Stimulated activated CD8-positive, alpha-beta memory T cell treated with anti-CD3 and anti-CD28 coated beads, Interleukin-15, amount 100 ng/mL, for 24 hours (primary cell): ENCODE results near the gene CXXC5.
"Not testable (repeated sequence)": the region's sequence is repeated elsewhere in the genome, so short reads cannot be mapped to it uniquely, and the experiment has no call there.

ENCODE experiments used
- DNase-seq: peaks from one replicate; pipeline ENCODE4 v3.0.0-alpha.2; 2020; ENCODE audit warnings: low read depth

CXXC5 gene

GRCh38 chr5:139648205-139649081, at the start of gene CXXC5:
CXXC5 (plus strand) TSS chr5:139648349; CDS start chr5:139680524, 32,175 bp downstream.
- DNase-seq = no peak

GRCh38 chr5:139598601-139598965, 49.6 kb upstream of the CXXC5 start:
- DNase-seq = not testable (repeated sequence)

DNA sequence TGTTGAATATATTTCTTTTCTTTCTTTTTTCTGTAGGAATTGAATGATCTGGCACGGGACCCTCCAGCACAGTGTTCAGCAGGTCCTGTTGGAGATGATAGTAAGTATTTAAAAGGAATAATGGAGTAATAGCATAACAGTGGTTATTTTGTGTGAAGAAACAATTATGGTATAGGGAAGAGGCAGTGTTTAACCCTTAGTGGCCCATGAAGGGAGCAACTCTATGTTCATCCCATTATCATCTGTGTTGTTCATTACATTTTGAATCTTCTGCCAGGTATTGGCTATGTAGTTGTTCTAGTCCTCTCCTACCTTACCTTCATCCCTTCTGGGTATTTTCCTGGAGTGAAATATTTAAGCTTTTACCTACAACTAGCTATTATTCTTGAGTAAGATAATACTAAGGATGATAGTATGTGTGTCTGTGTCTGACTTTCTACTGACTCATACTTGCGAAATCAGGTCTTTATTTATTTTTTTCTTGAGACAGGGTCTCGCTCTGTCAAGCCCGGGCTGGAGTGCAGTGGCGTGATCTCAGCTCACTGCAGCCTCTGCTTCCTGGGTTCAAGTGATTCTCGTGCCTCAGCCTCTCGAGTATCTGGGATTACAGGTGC, 47.7 kb upstream of the CXXC5 start:
- DNase-seq = no peak

DNA sequence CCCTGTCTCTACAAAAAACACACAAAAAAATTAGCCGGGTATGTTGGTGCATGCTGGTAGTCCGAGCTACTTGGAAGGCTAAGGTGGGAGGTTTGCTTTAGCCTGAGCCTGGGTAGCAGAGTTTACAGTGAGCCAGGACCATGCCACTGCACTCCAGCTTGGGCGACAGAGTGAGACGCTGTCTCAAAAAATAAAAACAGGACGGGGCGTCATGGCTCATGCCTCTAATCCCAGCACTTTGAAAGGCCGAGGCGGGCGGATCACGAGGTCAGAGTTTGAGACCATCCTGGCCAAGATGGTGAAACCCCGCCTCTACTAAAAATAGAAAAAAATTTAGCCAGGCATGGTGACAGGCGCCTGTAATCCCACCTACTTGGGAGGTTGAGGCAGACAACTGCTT, 46.7 kb upstream of the CXXC5 start:
- no peak for DNase-seq

DNA sequence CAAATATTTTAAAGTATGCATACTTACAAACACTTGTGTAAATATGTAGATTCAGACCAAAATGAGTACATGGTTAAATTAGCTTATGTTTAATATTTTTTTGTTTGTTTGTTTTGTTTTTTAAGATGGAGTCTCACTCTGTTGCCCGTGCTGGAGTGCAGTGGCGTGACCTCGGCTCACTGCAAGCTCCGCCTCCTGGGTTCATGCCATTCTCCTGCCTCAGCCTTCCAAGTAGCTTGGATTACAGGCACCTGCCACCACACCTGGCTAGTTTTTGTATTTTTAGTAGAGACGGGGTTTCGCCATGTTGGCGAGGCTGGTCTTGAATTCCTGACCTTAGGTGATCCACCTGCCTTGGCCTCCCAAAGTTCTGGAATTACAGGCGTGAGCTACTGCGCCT, 46.2 kb upstream of the CXXC5 start:
- not testable (repeated sequence) for DNase-seq

DNA sequence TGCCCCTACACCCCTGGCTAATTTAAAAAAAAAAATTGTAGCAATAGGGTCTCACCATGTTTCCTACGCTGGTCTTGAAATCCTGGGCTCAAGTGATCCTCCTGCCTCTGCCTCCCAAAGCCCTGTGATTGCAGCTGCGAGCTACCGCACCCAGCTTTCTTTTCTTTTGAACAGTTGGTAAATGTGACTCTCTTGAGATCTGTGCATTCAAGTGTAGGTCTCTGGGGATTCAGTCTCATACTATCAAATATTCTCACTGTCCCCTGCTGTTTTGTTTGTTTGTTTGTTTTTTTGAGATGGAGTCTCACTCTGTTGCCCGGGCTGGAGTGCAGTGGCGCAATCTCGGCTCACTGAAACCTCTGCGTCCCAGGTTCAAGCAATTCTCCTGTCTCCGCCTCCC, 42.3 kb upstream of the CXXC5 start:
- no peak for DNase-seq

GRCh38 chr5:139611703-139612584, 36.2 kb upstream of the CXXC5 start:
- DNase-seq = no peak

- no peak for DNase-seq
Measured at GRCh38 chr5:139619861-139620260, 28.3 kb upstream of the CXXC5 start.

DNA sequence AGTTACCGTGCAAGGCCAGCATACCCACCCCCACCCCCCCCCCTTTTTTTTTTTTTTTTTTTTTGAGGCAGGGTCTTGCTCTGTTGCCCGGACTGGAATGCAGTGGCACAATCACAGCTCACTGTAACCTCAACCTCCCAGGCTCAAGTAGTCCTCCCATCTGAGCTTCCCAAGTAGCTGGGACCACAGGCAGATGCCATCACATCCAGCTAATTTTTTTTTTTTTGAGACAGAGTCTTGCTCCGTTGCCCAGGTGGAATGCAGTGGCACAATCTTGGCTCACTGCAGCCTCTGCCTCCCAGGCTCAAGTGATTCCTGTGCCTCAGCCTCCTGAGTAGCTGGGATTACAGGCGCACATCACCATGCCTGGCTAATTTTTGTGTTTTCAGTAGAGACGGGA, 22.8 kb upstream of the CXXC5 start:
- not testable (repeated sequence) for DNase-seq

DNA sequence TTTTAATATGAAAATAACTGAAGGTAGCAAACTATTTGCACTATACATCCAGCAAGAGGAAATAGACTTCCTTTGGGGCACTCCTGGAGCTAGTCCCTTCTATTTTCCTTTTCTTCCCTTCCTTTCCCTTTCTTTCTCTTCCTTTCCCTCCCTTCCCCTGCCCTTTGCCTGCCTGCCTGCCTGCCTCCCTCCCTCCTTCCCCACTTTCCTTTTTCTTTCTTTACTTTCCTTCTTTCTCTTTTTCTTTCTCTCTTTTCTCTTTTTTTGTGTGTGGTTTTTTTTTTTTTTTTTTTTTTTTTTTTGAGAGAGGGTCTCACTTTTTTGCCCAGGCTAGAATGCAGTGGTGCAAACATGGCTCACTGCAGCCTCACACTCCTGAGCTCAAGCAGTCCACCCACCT, 17.3 kb upstream of the CXXC5 start:
- DNase-seq = no peak

- no peak for DNase-seq
Measured at GRCh38 chr5:139631520-139632165, 16.5 kb upstream of the CXXC5 start.

DNA sequence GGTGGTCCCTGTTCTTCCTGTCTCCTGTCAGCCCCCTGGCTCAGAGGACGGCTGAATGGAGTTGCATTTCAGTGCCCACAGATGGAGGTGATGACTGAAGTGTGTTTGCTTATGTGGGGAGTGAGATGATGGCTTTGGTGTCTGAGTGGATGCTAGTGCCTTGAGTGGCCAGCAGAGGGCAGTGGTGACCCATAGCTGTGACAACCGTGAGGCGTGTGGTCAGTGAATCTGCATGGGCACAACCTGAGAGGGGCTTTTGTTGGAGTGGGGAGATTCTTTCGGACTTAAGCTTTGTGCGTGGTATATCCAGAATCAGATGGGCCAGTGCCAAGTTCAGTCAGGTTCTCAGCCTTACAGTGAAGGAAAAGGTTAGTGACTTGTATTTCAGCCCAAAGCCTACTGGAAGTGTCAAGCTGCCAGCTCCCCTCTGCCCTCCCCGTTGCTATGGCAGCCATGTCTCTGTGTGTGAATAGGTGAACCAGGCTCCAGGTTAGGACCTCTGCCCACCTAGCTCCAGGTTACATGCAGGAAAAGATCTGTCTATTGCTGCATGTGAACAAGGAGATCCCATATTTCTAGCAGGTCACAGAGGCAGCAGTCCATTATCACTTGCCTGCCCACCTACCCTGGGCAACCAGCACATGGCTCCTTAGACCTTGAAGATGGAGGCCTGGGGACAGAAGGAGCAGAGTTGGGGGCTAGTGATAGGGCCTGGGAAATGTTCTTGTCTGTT, 14.7 kb upstream of the CXXC5 start:
- DNase-seq = no peak

- DNase-seq = no peak
Measured at GRCh38 chr5:139634028-139634325, 14.2 kb upstream of the CXXC5 start.

DNA sequence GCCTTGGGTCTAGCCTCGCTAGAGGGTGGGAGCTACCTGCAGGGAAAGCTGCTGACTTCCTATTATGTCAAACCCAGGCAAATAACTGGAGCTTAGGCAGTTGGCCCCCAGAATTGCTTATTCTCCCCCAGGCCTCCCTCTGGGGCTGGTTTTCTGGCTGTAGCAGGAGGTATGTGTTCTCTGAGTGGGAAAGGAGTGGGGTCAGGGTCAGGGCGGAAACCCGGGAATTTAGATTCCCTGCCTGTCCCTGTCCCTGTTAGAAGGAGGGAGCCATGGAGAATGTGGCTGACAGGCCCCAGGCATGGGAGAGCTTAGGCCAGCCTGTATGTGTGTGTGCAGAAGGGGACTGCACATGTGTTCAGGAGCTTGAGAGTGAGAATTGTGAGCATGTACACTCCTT, 13.6 kb upstream of the CXXC5 start:
- DNase-seq = no peak

DNA sequence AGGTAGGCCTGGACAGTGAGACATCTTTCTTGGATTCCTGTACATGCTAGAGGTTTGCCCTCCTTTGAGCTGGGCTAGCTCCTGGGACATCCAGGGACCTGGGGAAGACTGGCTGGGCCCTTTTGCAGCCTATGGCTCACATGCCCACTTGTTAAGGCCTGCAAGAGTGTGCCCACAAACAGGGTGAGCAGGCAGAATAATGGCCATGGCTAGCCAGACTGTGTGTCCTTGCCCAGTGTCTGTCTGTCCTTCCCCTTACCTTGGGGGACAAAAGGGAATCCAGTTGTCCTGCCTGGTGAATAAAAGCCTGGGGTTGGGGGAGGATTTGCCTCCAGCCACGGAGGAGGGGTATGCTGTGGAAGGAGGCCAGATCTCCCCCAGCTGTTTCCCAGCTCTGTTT, 13.0 kb upstream of the CXXC5 start:
- DNase-seq = no peak

DNA sequence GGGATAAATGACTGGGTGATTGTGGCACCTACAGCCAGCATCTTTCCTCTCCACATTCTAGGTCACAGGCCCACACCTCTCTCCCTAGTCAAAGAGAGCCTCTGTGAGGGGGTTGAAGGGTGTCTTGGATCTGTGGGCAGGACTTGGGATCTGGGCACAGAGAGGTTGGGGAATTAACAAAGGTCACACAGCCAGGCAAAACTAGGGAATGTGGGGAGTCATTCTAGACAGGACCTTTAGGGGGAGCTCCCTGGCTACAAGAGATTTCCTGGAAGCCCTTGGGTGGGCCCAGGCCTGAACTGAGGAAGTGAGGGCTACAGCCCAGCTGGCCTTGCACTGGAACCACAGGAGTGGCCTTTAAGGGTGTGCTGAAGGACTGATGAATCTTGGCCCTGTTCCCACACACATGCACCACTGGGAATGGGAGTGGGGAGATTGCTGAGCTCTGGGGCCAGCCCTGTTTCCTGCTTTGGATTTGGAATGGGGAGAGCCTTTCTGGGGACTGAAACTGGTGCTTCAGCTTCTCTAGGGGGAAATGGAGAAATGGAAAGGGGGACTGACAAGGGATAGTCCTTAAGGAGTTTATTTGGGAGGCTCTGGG, 12.4 kb upstream of the CXXC5 start:
- DNase-seq = no peak

- DNase-seq = no peak
Measured at GRCh38 chr5:139636207-139636792, 11.8 kb upstream of the CXXC5 start.

DNA sequence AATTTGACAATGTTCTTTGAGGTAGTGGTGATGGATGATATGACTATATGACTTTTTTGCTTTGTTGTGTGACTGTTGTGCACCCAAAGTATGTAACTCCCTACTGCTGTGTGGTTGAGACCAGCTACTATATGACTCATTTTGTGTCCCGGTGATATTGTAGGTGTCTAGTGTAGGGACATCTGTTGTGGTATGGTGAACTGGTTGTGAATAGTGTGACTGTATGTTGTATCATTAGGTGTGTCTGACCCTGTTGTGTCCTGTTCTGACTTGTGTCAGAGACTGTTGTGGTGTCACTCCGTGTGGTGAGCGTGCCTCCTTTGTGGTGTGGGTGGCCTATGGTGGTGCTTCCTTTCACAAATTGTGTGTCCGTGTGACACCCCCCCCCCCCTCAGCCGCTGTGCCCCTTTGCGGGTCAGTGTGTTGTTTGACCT, 11.2 kb upstream of the CXXC5 start:
- DNase-seq = no peak

GRCh38 chr5:139637438-139638089, 10.6 kb upstream of the CXXC5 start:
- DNase-seq = no peak

GRCh38 chr5:139638090-139638735, 9.9 kb upstream of the CXXC5 start:
- no peak for DNase-seq
